Measurements from ENCODE around the gene PDXP.

The PDXP gene

GRCh38 chr22:37705205-37705604, 46.7 kb downstream of the PDXP start (continued):
- no peak for TF ChIP-seq GFI1B (tag by site-specific recombination; IDR thresholded peaks at IDR 0.05)

GRCh38 chr22:37708580-37709444, 50.3 kb downstream of the PDXP start:
- CTCF ChIA-PET: no interaction called here

GRCh38 chr22:37709445-37709765, 50.9 kb downstream of the PDXP start:
- CTCF ChIA-PET: no interaction called here
- H3K36me3 ChIP-seq (ENCODE audit: control insufficient read depth in 2 of 2, insufficient read depth in 1 of 2, low read length in 2 of 2): no peaks in the 10 kb centered on the region
- no peaks in the 10 kb centered on the region for H3K4me1 ChIP-seq (ENCODE audit: control insufficient read depth, insufficient read depth, low read length)
- no peaks in the 10 kb centered on the region for H3K9me3 ChIP-seq (ENCODE audit: control insufficient read depth, insufficient read depth, low read depth, low read length)
- no peak overlapping the region for H3K4me3 ChIP-seq (ENCODE audit: low read depth, low read length)
- no peak overlapping the region for H3K27ac ChIP-seq (ENCODE audit: extremely low read depth, low read depth, low read length)
- POLR2A ChIA-PET: no interaction called here
- TF ChIP-seq ZSCAN23 (tag by site-specific recombination; IDR thresholded peaks at IDR 0.05) (no peak), ZNF513 (tag by site-specific recombination; IDR thresholded peaks at IDR 0.05) (no peak), ZNF280C (tag by site-specific recombination; IDR thresholded peaks at IDR 0.05) (no peak), ZNF10 (tag by site-specific recombination; IDR thresholded peaks at IDR 0.05) (no peak), ZNF654 (tag by site-specific recombination; IDR thresholded peaks at IDR 0.05; ENCODE audit: low read depth) (no peak), PATZ1 (tag by site-specific recombination; IDR thresholded peaks at IDR 0.05) (no peak), ZNF580 (tag by site-specific recombination; IDR thresholded peaks at IDR 0.05) (no peak), ZNF302 (tag by site-specific recombination; IDR thresholded peaks at IDR 0.05; ENCODE audit: low read depth) (no peak), WT1 (tag by site-specific recombination; IDR thresholded peaks at IDR 0.05) (no peak), ZNF747 (tag by site-specific recombination; IDR thresholded peaks at IDR 0.05) (no peak), SALL2 (tag by site-specific recombination; IDR thresholded peaks at IDR 0.05; ENCODE audit: borderline replicate concordance) (no peak), ZNF692 (tag by site-specific recombination; IDR thresholded peaks at IDR 0.05) (no peak)

More at GRCh38 chr22:37708580-37709444, 50.3 kb downstream of the PDXP start:
- no peak overlapping the region for H3K27ac ChIP-seq (ENCODE audit: extremely low read depth, low read depth, low read length)
- POLR2A ChIA-PET: no interaction called here
- no peaks in the 10 kb centered on the region for H3K4me1 ChIP-seq (ENCODE audit: control insufficient read depth, insufficient read depth, low read length)
- H3K4me3 ChIP-seq (ENCODE audit: low read depth, low read length): no peak overlapping the region
- no peaks in the 10 kb centered on the region for H3K36me3 ChIP-seq (ENCODE audit: control insufficient read depth in 2 of 2, insufficient read depth in 1 of 2, low read length in 2 of 2)
- H3K9me3 ChIP-seq (ENCODE audit: control insufficient read depth, insufficient read depth, low read depth, low read length): no peaks in the 10 kb centered on the region
- TF ChIP-seq TSHZ1 (tag by site-specific recombination; IDR thresholded peaks at IDR 0.05; ENCODE audit: borderline replicate concordance) (no peak), ZIC2 (tag by site-specific recombination; IDR thresholded peaks at IDR 0.05) (peak; percentile 85), GLIS1 (tag by site-specific recombination; IDR thresholded peaks at IDR 0.05) (0 out of 2 replicates have a peak, but pooled peaks have one; percentile 21), ZNF341 (tag by site-specific recombination; IDR thresholded peaks at IDR 0.05; ENCODE audit: low read depth) (no peak), ZNF558 (tag by site-specific recombination; IDR thresholded peaks at IDR 0.05) (peak; percentile 98)

Measured in HEK293 (cell line).